Uterus (tissue), 2 donors: ENCODE data around the gene CBARP.

Experiments used
- CTCF ChIP-seq, 4 experiments: fragments of 200-600 bp in 2 of 4; fragments of 450-650 bp in 2 of 4; sonication (generic) in 2 of 4; IDR thresholded peaks; one replicate each; pipeline ENCODE4 v1.5.1; 2016 to 2019; ENCODE audit warnings: antibody characterized with exemption in 4 of 4, mild to moderate bottlenecking in 2 of 4, moderate library complexity in 1 of 4
- POLR2A ChIP-seq, 2 donors: fragments of 450-650 bp; IDR thresholded peaks; one replicate each; pipeline ENCODE4 v1.6.1; 2016; ENCODE audit warnings: antibody characterized with exemption in 2 of 2, mild to moderate bottlenecking in 1 of 2, moderate library complexity in 1 of 2

- TF ChIP-seq POLR2A (IDR thresholded peaks at IDR 0.05) (peak; percentile 24 to 69), CTCF (IDR thresholded peaks at IDR 0.05) (peak; percentile 71 to 99 (median 96))
Measured at GRCh38 chr19:1239796-1240737, 2.3 kb upstream of the CBARP start.
